ENCODE results near the gene C5orf47.

Gene C5orf47

DNA sequence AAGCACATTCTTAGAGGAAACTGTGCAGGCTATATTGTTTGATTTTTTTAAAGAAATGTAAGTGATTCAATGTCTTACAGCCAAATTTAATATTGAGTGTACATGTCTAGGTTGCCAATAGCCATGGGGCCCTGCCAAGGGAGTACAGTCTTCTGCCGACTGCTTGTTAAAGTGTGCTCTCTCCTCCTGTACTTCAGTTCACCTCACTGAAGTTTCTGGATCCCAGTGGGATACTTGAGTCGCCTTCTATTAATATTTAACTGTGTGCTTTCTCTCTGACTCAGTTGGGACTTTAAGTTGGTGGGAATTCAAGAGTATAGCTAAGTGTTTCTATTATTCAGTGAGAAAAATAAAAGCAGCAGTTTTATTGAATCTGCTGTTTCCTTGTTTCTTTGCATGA is 44.5 kb upstream of the C5orf47 start:
- H3K9me3 ChIP-seq (ENCODE audit: severe bottlenecking) = no peaks in the 10 kb centered on the region

GRCh38 chr5:173945160-173945559 is 43.8 kb upstream of the C5orf47 start:
- TF ChIP-seq, protein P1, sequence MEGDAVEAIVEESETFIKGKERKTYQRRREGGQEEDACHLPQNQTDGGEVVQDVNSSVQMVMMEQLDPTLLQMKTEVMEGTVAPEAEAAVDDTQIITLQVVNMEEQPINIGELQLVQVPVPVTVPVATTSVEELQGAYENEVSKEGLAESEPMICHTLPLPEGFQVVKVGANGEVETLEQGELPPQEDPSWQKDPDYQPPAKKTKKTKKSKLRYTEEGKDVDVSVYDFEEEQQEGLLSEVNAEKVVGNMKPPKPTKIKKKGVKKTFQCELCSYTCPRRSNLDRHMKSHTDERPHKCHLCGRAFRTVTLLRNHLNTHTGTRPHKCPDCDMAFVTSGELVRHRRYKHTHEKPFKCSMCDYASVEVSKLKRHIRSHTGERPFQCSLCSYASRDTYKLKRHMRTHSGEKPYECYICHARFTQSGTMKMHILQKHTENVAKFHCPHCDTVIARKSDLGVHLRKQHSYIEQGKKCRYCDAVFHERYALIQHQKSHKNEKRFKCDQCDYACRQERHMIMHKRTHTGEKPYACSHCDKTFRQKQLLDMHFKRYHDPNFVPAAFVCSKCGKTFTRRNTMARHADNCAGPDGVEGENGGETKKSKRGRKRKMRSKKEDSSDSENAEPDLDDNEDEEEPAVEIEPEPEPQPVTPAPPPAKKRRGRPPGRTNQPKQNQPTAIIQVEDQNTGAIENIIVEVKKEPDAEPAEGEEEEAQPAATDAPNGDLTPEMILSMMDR (IDR thresholded peaks at IDR 0.05; ENCODE audit: poor library complexity, severe bottlenecking) = no peak
- Histone ChIP-seq H3K4me1 (ENCODE audit: insufficient read depth, poor library complexity, severe bottlenecking) (no peaks in the 10 kb centered on the region), H3K9me3 (ENCODE audit: severe bottlenecking) (no peaks in the 10 kb centered on the region), H3K4me3 (ENCODE audit: severe bottlenecking) (no peak overlapping the region), H3K27me3 (ENCODE audit: insufficient read depth, poor library complexity, severe bottlenecking) (no peaks in the 10 kb centered on the region), H3K36me3 (ENCODE audit: low read depth) (peaks cover 5% of the 10 kb centered on the region; the same call in 1 of the 2 replicates), H3K27ac (ENCODE audit: poor library complexity, severe bottlenecking) (no peak overlapping the region)
- DNase-seq (ENCODE audit: low spot score) = no peak
- ATAC-seq (ENCODE audit: low read depth) = no peak

More for the DNA sequence above, 44.5 kb upstream of the C5orf47 start:
- no peaks in the 10 kb centered on the region for H3K36me3 ChIP-seq (ENCODE audit: low read depth)
- no peaks in the 10 kb centered on the region for H3K27me3 ChIP-seq (ENCODE audit: insufficient read depth, poor library complexity, severe bottlenecking)
- DNase-seq (ENCODE audit: low spot score) (no peak), ATAC-seq (ENCODE audit: low read depth) (no peak)
- no peak overlapping the region for H3K27ac ChIP-seq (ENCODE audit: poor library complexity, severe bottlenecking)
- H3K4me1 ChIP-seq (ENCODE audit: insufficient read depth, poor library complexity, severe bottlenecking) = no peaks in the 10 kb centered on the region
- TF ChIP-seq, protein P1 (IDR thresholded peaks at IDR 0.05; ENCODE audit: poor library complexity, severe bottlenecking) = no peak
- no peak overlapping the region for H3K4me3 ChIP-seq (ENCODE audit: severe bottlenecking)

GRCh38 chr5:173946323-173946722 is 42.6 kb upstream of the C5orf47 start:
- H3K36me3 ChIP-seq (ENCODE audit: low read depth) = peaks cover 15% of the 10 kb centered on the region

GRCh38 chr5:173950829-173951228 is 38.1 kb upstream of the C5orf47 start:
- Histone ChIP-seq H3K27ac (ENCODE audit: poor library complexity, severe bottlenecking) (no peak overlapping the region), H3K36me3 (ENCODE audit: low read depth) (peaks cover 31% of the 10 kb centered on the region), H3K4me3 (ENCODE audit: severe bottlenecking) (no peak overlapping the region), H3K9me3 (ENCODE audit: severe bottlenecking) (no peaks in the 10 kb centered on the region), H3K27me3 (ENCODE audit: insufficient read depth, poor library complexity, severe bottlenecking) (no peaks in the 10 kb centered on the region), H3K4me1 (ENCODE audit: insufficient read depth, poor library complexity, severe bottlenecking) (no peaks in the 10 kb centered on the region)
- no peak for DNase-seq (ENCODE audit: low spot score)
- TF ChIP-seq, protein P1 (IDR thresholded peaks at IDR 0.05; ENCODE audit: poor library complexity, severe bottlenecking) = no peak
- no peak for ATAC-seq (ENCODE audit: low read depth)

More at GRCh38 chr5:173946323-173946722, 42.6 kb upstream of the C5orf47 start:
- TF ChIP-seq, protein P1 (IDR thresholded peaks at IDR 0.05; ENCODE audit: poor library complexity, severe bottlenecking) = no peak
- Histone ChIP-seq H3K4me3 (ENCODE audit: severe bottlenecking) (no peak overlapping the region), H3K27ac (ENCODE audit: poor library complexity, severe bottlenecking) (no peak overlapping the region), H3K4me1 (ENCODE audit: insufficient read depth, poor library complexity, severe bottlenecking) (no peaks in the 10 kb centered on the region), H3K9me3 (ENCODE audit: severe bottlenecking) (no peaks in the 10 kb centered on the region), H3K27me3 (ENCODE audit: insufficient read depth, poor library complexity, severe bottlenecking) (no peaks in the 10 kb centered on the region)
- DNase-seq (ENCODE audit: low spot score) = no peak
- ATAC-seq (ENCODE audit: low read depth) = no peak

GRCh38 chr5:173953528-173954090 is 35.4 kb upstream of the C5orf47 start:
- TF ChIP-seq, protein P1 (IDR thresholded peaks at IDR 0.05; ENCODE audit: poor library complexity, severe bottlenecking) = no peak
- ATAC-seq (ENCODE audit: low read depth) = no peak
- H3K27me3 ChIP-seq (ENCODE audit: insufficient read depth, poor library complexity, severe bottlenecking) = no peaks in the 10 kb centered on the region
- H3K36me3 ChIP-seq (ENCODE audit: low read depth) = peaks cover 31% of the 10 kb centered on the region
- H3K9me3 ChIP-seq (ENCODE audit: severe bottlenecking) = no peaks in the 10 kb centered on the region
- no peaks in the 10 kb centered on the region for H3K4me1 ChIP-seq (ENCODE audit: insufficient read depth, poor library complexity, severe bottlenecking)
- no peak overlapping the region for H3K4me3 ChIP-seq (ENCODE audit: severe bottlenecking)
- no peak overlapping the region for H3K27ac ChIP-seq (ENCODE audit: poor library complexity, severe bottlenecking)
- DNase-seq (ENCODE audit: low spot score) = no peak
